ENCODE measurements around the gene ABLIM3. TPM values are rescaled to one million over a fixed set of nuclear protein-coding genes. Genes with fewer than 3 reads are reported as not detected.
A peak's percentile ranks its signal among the peaks of the same experiment; 100 is the strongest.

ABLIM3 gene
- total and polyA plus RNA-seq, 4 experiments from 2014 or later, result not detected

GRCh38 chr5:149257131-149257530 lies 115.8 kb downstream of the ABLIM3 start:
- peaks cover 6 to 8% of the 10 kb centered on the region in 2 donors for H3K27me3 Mint-ChIP-seq
- Histone ChIP-seq H3K36me3 (ENCODE audit: insufficient read depth, low read length) (no peaks in the 10 kb centered on the region), H3K4me3 (ENCODE audit: low read length in 2 of 2) (no peak overlapping the region), H3K27me3 (ENCODE audit: insufficient read depth, low read length) (no peaks in the 10 kb centered on the region), H3K27ac (ENCODE audit: low read depth, low read length) (no peak overlapping the region), H3K9me3 (ENCODE audit: control insufficient read depth in 1 of 2, low read length in 2 of 2) (no peaks in the 10 kb centered on the region), H3K4me1 (ENCODE audit: insufficient read depth, low read length) (no peaks in the 10 kb centered on the region)
- intact Hi-C loops (cut with micrococcal nuclease), result no loop called here
- no peak overlapping the region for H3K4me3 Mint-ChIP-seq
- H3K9me3 Mint-ChIP-seq, result peaks cover 0 to 3% (median 0%) of the 10 kb centered on the region in 8 donors
- ChIA-PET CTCF (ENCODE audit: partially characterized antibody) (interaction anchor here (0.9 to 10.8 kb wide), 5 partner anchors 9 to 117 kb away, joined by 3 to 190 read pairs (median 3); partner anchors contain the start of gene ABLIM3), POLR2A (ENCODE audit: partially characterized antibody) (interaction anchor here (0.8 kb wide), 1 partner anchor 16 kb away, joined by 4 read pairs; no protein-coding TSS in a partner anchor)
- H3K27ac Mint-ChIP-seq, result no peak overlapping the region
- no peak for DNase-seq
- H3K4me1 Mint-ChIP-seq, result peaks cover 0 to 3% (median under 1%) of the 10 kb centered on the region in 4 donors
- no peaks in the 10 kb centered on the region for H3K36me3 Mint-ChIP-seq

GRCh38 chr5:149257889-149258705 lies 116.8 kb downstream of the ABLIM3 start:
- no peak for DNase-seq
- peaks cover 6 to 8% of the 10 kb centered on the region in 2 donors for H3K27me3 Mint-ChIP-seq

GRCh38 chr5:149260761-149261160 lies 119.5 kb downstream of the ABLIM3 start:
- Mint-ChIP-seq H3K27ac (no peak overlapping the region), H3K9me3 (no peaks in the 10 kb centered on the region), H3K4me1 (peaks cover 0 to 7% (median 6%) of the 10 kb centered on the region in 4 donors), H3K36me3 (no peaks in the 10 kb centered on the region), H3K4me3 (no peak overlapping the region), H3K27me3 (peaks cover 6 to 9% of the 10 kb centered on the region in 2 donors)
- H3K4me1 ChIP-seq (ENCODE audit: insufficient read depth, low read length), result no peaks in the 10 kb centered on the region
- ChIA-PET CTCF (ENCODE audit: partially characterized antibody) (interaction anchor here (10.8 kb wide), 1 partner anchor 120 kb away, joined by 190 read pairs; the partner anchor contains the start of gene ABLIM3), POLR2A (ENCODE audit: partially characterized antibody) (interaction anchor here (0.8 kb wide), 1 partner anchor 20 kb away, joined by 3 read pairs; no protein-coding TSS in a partner anchor)
- H3K27me3 ChIP-seq (ENCODE audit: insufficient read depth, low read length), result no peaks in the 10 kb centered on the region
- no peak for DNase-seq
- H3K27ac ChIP-seq (ENCODE audit: low read depth, low read length), result no peak overlapping the region
- H3K9me3 ChIP-seq (ENCODE audit: control insufficient read depth in 1 of 2, low read length in 2 of 2), result no peaks in the 10 kb centered on the region
- H3K36me3 ChIP-seq (ENCODE audit: insufficient read depth, low read length), result no peaks in the 10 kb centered on the region
- intact Hi-C loops (cut with micrococcal nuclease), result no loop called here
- H3K4me3 ChIP-seq (ENCODE audit: low read length in 2 of 2), result no peak overlapping the region

More at GRCh38 chr5:149257889-149258705, 116.8 kb downstream of the ABLIM3 start:
- no peak overlapping the region for H3K27ac ChIP-seq (ENCODE audit: low read depth, low read length)
- Mint-ChIP-seq H3K27ac (no peak overlapping the region), H3K9me3 (peaks cover 0 to 3% (median 0%) of the 10 kb centered on the region in 8 donors), H3K36me3 (no peaks in the 10 kb centered on the region), H3K4me3 (no peak overlapping the region), H3K4me1 (peaks cover 0 to 3% (median under 1%) of the 10 kb centered on the region in 4 donors)
- CTCF ChIA-PET (ENCODE audit: partially characterized antibody), result interaction anchor here (0.8 to 10.8 kb wide), 5 partner anchors 11 to 118 kb away, joined by 3 to 190 read pairs (median 3); partner anchors contain the start of gene ABLIM3
- H3K9me3 ChIP-seq (ENCODE audit: control insufficient read depth in 1 of 2, low read length in 2 of 2), result no peaks in the 10 kb centered on the region
- H3K36me3 ChIP-seq (ENCODE audit: insufficient read depth, low read length), result no peaks in the 10 kb centered on the region
- H3K4me1 ChIP-seq (ENCODE audit: insufficient read depth, low read length), result no peaks in the 10 kb centered on the region
- no peak overlapping the region for H3K4me3 ChIP-seq (ENCODE audit: low read length in 2 of 2)
- POLR2A ChIA-PET (ENCODE audit: partially characterized antibody), result interaction anchor here (1.4 kb wide), 1 partner anchor 18 kb away, joined by 3 read pairs; no protein-coding TSS in a partner anchor
- intact Hi-C loops (cut with micrococcal nuclease), result no loop called here
- no peaks in the 10 kb centered on the region for H3K27me3 ChIP-seq (ENCODE audit: insufficient read depth, low read length)

- no peak overlapping the region for H3K4me3 Mint-ChIP-seq
- ChIA-PET CTCF (ENCODE audit: partially characterized antibody) (interaction anchor here (5.3 to 10.8 kb wide), 2 partner anchors 20 to 121 kb away, joined by 21 to 190 read pairs; partner anchors contain the start of gene ABLIM3), POLR2A (ENCODE audit: partially characterized antibody) (interaction anchor here (0.8 kb wide), 1 partner anchor 21 kb away, joined by 3 read pairs; no protein-coding TSS in a partner anchor)
- H3K27me3 ChIP-seq (ENCODE audit: insufficient read depth, low read length), result no peaks in the 10 kb centered on the region
- no peaks in the 10 kb centered on the region for H3K9me3 ChIP-seq (ENCODE audit: control insufficient read depth in 1 of 2, low read length in 2 of 2)
- intact Hi-C loops (cut with micrococcal nuclease), result no loop called here
- H3K27ac Mint-ChIP-seq, result no peak overlapping the region
- no peaks in the 10 kb centered on the region for H3K4me1 ChIP-seq (ENCODE audit: insufficient read depth, low read length)
- no peak for DNase-seq
- H3K27ac ChIP-seq (ENCODE audit: low read depth, low read length), result no peak overlapping the region
- H3K36me3 ChIP-seq (ENCODE audit: insufficient read depth, low read length), result no peaks in the 10 kb centered on the region
- H3K27me3 Mint-ChIP-seq, result peaks cover 6 to 9% of the 10 kb centered on the region in 2 donors
- no peaks in the 10 kb centered on the region for H3K9me3 Mint-ChIP-seq
- no peaks in the 10 kb centered on the region for H3K36me3 Mint-ChIP-seq
- peaks cover 0 to 7% (median 6%) of the 10 kb centered on the region in 4 donors for H3K4me1 Mint-ChIP-seq
- H3K4me3 ChIP-seq (ENCODE audit: low read length in 2 of 2), result no peak overlapping the region
Observed at GRCh38 chr5:149261246-149261645, 120.0 kb downstream of the ABLIM3 start.

DNA sequence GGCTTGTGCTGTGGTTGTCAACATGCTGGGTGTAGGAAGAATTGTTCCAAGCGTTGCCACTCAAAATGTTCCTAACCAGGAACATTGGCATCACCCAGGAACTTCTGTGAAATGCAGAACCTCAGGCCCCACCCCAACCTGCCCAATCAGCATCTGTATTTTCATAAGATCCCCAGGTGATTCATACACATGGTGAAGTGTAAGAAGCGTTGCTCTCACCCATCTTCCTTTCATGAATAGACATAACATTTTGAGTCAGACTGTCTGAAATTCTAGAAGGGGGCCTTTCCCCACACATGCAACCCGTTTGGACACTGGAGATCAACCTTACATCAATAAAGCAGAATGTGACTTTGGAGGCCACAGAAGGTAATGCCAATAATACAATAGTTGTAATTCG lies 121.0 kb downstream of the ABLIM3 start:
- ChIA-PET CTCF (ENCODE audit: partially characterized antibody) (interaction anchor here (5.3 to 10.8 kb wide), 2 partner anchors 21 to 122 kb away, joined by 21 to 190 read pairs; partner anchors contain the start of gene ABLIM3), POLR2A (ENCODE audit: partially characterized antibody) (no interaction called here)
- H3K4me3 Mint-ChIP-seq, result no peak overlapping the region
- H3K27ac Mint-ChIP-seq, result no peak overlapping the region
- peaks cover 0 to 7% (median 6%) of the 10 kb centered on the region in 4 donors for H3K4me1 Mint-ChIP-seq
- no peak overlapping the region for H3K4me3 ChIP-seq (ENCODE audit: low read length in 2 of 2)
- no peak overlapping the region for H3K27ac ChIP-seq (ENCODE audit: low read depth, low read length)
- peaks cover 6 to 9% of the 10 kb centered on the region in 2 donors for H3K27me3 Mint-ChIP-seq
- no peaks in the 10 kb centered on the region for H3K27me3 ChIP-seq (ENCODE audit: insufficient read depth, low read length)
- H3K9me3 ChIP-seq (ENCODE audit: control insufficient read depth in 1 of 2, low read length in 2 of 2), result no peaks in the 10 kb centered on the region
- intact Hi-C loops (cut with micrococcal nuclease), result no loop called here
- H3K36me3 Mint-ChIP-seq, result no peaks in the 10 kb centered on the region
- DNase-seq, result no peak
- H3K9me3 Mint-ChIP-seq, result peaks cover 0 to under 1% (median 0%) of the 10 kb centered on the region in 8 donors
- H3K4me1 ChIP-seq (ENCODE audit: insufficient read depth, low read length), result no peaks in the 10 kb centered on the region
- no peaks in the 10 kb centered on the region for H3K36me3 ChIP-seq (ENCODE audit: insufficient read depth, low read length)

DNA sequence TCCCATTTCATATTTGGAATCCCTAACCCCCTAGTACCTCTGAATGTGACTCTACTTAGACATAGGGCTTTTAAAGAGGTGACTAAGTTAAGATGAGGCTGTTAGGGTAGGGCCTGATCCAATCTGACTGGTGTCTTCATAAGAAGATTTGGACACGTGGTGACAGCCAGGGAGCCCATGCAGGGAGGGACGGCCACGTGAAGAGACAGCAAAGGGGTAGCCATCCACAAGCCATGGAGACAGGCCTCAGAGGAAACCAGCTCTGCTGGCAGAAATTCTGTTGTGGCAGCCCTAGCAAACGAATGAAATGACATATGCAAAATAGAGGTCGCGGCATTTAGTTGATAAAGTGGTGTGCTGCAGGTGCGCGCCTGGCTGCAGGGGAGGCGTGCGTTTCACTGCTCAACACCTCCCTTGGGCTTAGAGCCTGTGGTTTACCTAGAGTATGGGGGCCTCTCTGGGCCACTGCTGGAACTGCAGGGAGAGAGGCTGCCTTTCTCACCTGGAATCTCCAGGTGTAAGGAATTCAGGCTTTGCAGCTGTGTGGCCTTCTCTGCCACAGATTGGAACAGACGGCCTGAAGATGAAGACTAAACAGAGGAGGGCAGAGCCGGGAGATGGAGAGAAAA lies 123.3 kb downstream of the ABLIM3 start:
- peak; percentile 43 to 75 (median 70) for DNase-seq
- ChIA-PET CTCF (ENCODE audit: partially characterized antibody) (interaction anchor here (0.8 to 10.8 kb wide), 25 partner anchors 10 to 151 kb away, joined by 3 to 190 read pairs (median 5); partner anchors contain the start of gene ABLIM3), POLR2A (ENCODE audit: partially characterized antibody) (interaction anchor here (1.0 to 1.6 kb wide), 2 partner anchors 24 to 123 kb away, joined by 4 to 7 read pairs; partner anchors contain the start of gene ABLIM3)
- H3K27ac ChIP-seq (ENCODE audit: low read depth, low read length), result no peak overlapping the region
- intact Hi-C loops (cut with micrococcal nuclease), result loop anchor here (1.0 to 5.0 kb wide), 3 partner anchors 24 to 442 kb away; partner anchors contain the start of gene ABLIM3
- H3K4me1 ChIP-seq (ENCODE audit: insufficient read depth, low read length), result no peaks in the 10 kb centered on the region
- H3K9me3 ChIP-seq (ENCODE audit: control insufficient read depth in 1 of 2, low read length in 2 of 2), result no peaks in the 10 kb centered on the region
- no peaks in the 10 kb centered on the region for H3K27me3 ChIP-seq (ENCODE audit: insufficient read depth, low read length)
- Mint-ChIP-seq H3K4me1 (peaks cover 0 to 7% (median 6%) of the 10 kb centered on the region in 4 donors), H3K9me3 (peaks cover 5 to 21% (median 12%) of the 10 kb centered on the region in 8 donors), H3K4me3 (peak overlapping the region in 2 of 8 donors; percentile 23), H3K27ac (peak overlapping the region in 3 of 7 donors; percentile 18 to 81 (median 70)), H3K27me3 (peaks cover 8% of the 10 kb centered on the region in 2 donors), H3K36me3 (peaks cover 0 to 10% of the 10 kb centered on the region in 2 donors)
- H3K36me3 ChIP-seq (ENCODE audit: insufficient read depth, low read length), result no peaks in the 10 kb centered on the region
- no peak overlapping the region for H3K4me3 ChIP-seq (ENCODE audit: low read length in 2 of 2)

Data from CD4-positive, alpha-beta memory T cell (primary cell).